CD14-positive monocyte (primary cell): Measurements from ENCODE around the gene PCNT. TPM values are rescaled to one million over a fixed set of nuclear protein-coding genes. Genes with fewer than 3 reads are reported as not detected.

ENCODE experiments used
- DNase-seq, 3 donors: peaks; one replicate each; pipeline ENCODE4 v3.0.0-alpha.2; 2011 to 2022
- H2AFZ ChIP-seq: 2 replicates; pipeline ENCODE4 v1.6.0; 2012; ENCODE audit warnings: mild to moderate bottlenecking, low read depth, low read length, inconsistent platforms; ENCODE audit not compliant: insufficient read depth, poor library complexity, severe bottlenecking
- H3K27ac ChIP-seq, 2 donors: 1 replicate in 1 of 2; 2 replicates in 1 of 2; pipeline ENCODE4 v1.5.1; 2012 to 2013; ENCODE audit warnings: low read length in 2 of 2, control low read depth in 1 of 2, inconsistent platforms in 1 of 2, low read depth in 1 of 2, mild to moderate bottlenecking in 1 of 2
- H3K27me3 ChIP-seq, 2 donors: one replicate each; pipeline versions ENCODE4 v1.6.0 to v1.6.1; 2011 to 2013; ENCODE audit warnings: low read length in 2 of 2; ENCODE audit not compliant: control insufficient read depth in 2 of 2, insufficient read depth in 2 of 2
- H3K36me3 ChIP-seq, 2 donors: replicated peaks in 1 of 2; 1 replicate in 1 of 2; 2 replicates in 1 of 2; pipeline versions ENCODE4 v1.5.1 to v1.6.1; 2012 to 2013; ENCODE audit warnings: low read length in 2 of 2, control low read depth in 1 of 2, inconsistent platforms in 1 of 2, mild to moderate bottlenecking in 1 of 2; ENCODE audit not compliant: insufficient read depth in 2 of 2, control insufficient read depth in 1 of 2
- H3K4me1 ChIP-seq, 2 donors: 1 replicate in 1 of 2; 2 replicates in 1 of 2; pipeline versions ENCODE4 v1.5.1 to v1.6.1; 2012 to 2013; ENCODE audit warnings: low read length in 2 of 2, control low read depth in 1 of 2, inconsistent platforms in 1 of 2, mild to moderate bottlenecking in 1 of 2, moderate library complexity in 1 of 2; ENCODE audit not compliant: insufficient read depth in 2 of 2, control insufficient read depth in 1 of 2
- H3K4me2 ChIP-seq: replicated peaks from 2 replicates; pipeline ENCODE3; 2012; ENCODE audit warnings: low read length, moderate library complexity, mild to moderate bottlenecking; ENCODE audit not compliant: poor library complexity, severe bottlenecking; ENCODE audit errors: extremely low read depth
- H3K4me3 ChIP-seq, 3 experiments: fragments of 200-600 bp in 1 of 3; sonication (generic) in 1 of 3; replicated peaks in 1 of 3; 1 replicate in 2 of 3; 2 replicates in 1 of 3; pipeline ENCODE4 v1.5.1; 2011 to 2013; ENCODE audit warnings: low read length in 3 of 3, mild to moderate bottlenecking in 3 of 3, control low read depth in 2 of 3, low read depth in 2 of 3, inconsistent platforms in 1 of 3, moderate library complexity in 1 of 3
- H3K79me2 ChIP-seq: 2 replicates; pipeline ENCODE4 v1.6.0; 2012; ENCODE audit warnings: mild to moderate bottlenecking, control low read depth, inconsistent platforms, low read length, moderate library complexity; ENCODE audit not compliant: insufficient read depth
- H3K9ac ChIP-seq: 2 replicates; pipeline ENCODE4 v1.6.0; 2017; ENCODE audit warnings: low read length, mild to moderate bottlenecking; ENCODE audit not compliant: insufficient read depth, poor library complexity, severe bottlenecking
- H3K9me3 ChIP-seq, 2 donors: replicated peaks in 1 of 2; 1 replicate in 1 of 2; 2 replicates in 1 of 2; pipeline versions ENCODE4 v1.5.1 to v1.6.1; 2012 to 2013; ENCODE audit warnings: low read length in 2 of 2, control low read depth in 1 of 2; ENCODE audit not compliant: control insufficient read depth in 1 of 2, insufficient read depth in 1 of 2
- H4K20me1 ChIP-seq: 2 replicates; pipeline ENCODE4 v1.6.0; 2012; ENCODE audit warnings: mild to moderate bottlenecking, low read length, control low read depth, moderate library complexity; ENCODE audit not compliant: insufficient read depth
- H3K27ac Mint-ChIP-seq, 7 donors: one replicate each; pipeline ENCODE4 v1.8.0; 2020; ENCODE audit warnings: mild to moderate bottlenecking in 7 of 7, mixed read lengths in 7 of 7, moderate library complexity in 6 of 7, inconsistent platforms in 2 of 7
- H3K27me3 Mint-ChIP-seq, 3 donors: one replicate each; pipeline ENCODE4 v1.8.0; 2021 to 2022; ENCODE audit warnings: low read depth in 3 of 3, mild to moderate bottlenecking in 3 of 3, mixed read lengths in 3 of 3, moderate library complexity in 3 of 3, inconsistent platforms in 1 of 3
- H3K36me3 Mint-ChIP-seq, 2 donors: one replicate each; pipeline ENCODE4 v1.8.0; 2020; ENCODE audit warnings: mixed read lengths in 2 of 2, inconsistent platforms in 1 of 2, mild to moderate bottlenecking in 1 of 2
- H3K4me1 Mint-ChIP-seq: one replicate; pipeline ENCODE4 v1.8.0; 2020; ENCODE audit warnings: mild to moderate bottlenecking, mixed read lengths
- H3K4me3 Mint-ChIP-seq, 2 donors: one replicate each; pipeline ENCODE4 v1.8.0; 2020; ENCODE audit warnings: mild to moderate bottlenecking in 2 of 2, mixed read lengths in 2 of 2, moderate library complexity in 1 of 2
- H3K9me3 Mint-ChIP-seq, 7 donors: one replicate each; pipeline ENCODE4 v1.8.0; 2020 to 2022; ENCODE audit warnings: mixed read lengths in 7 of 7, mild to moderate bottlenecking in 6 of 7, moderate library complexity in 6 of 7, inconsistent platforms in 2 of 7
- WGBS: methylation state at CpG from one replicate; pipeline ENCODE4 v1.1.5; 2013; ENCODE audit warnings: missing lambda C conversion rate; ENCODE audit not compliant: insufficient coverage; 5-methylcytosine and 5-hydroxymethylcytosine counted together
- intact Hi-C, 2 donors: fragments of 100-400 bp; cut with micrococcal nuclease; formaldehyde crosslinking; loops; one replicate each; pipeline versions ENCODE4 v1.15.0 to v1.15.1; 2023
- polyA plus RNA-seq, 3 donors: library from polyadenylated mRNA; depleted of rRNA in 1 of 3; unstranded in 2 of 3; stranded (reverse) in 1 of 3; fragments of 300-500 nt in 2 of 3; fragments of >200 nt in 1 of 3; fragmentation: Illumina TruSeq in 2 of 3; gene quantifications; 1 replicate in 2 of 3; 2 replicates in 1 of 3; pipeline ENCODE4 v1.2.3, GENCODE V29; 2012 to 2021
- TF ChIP-seq, protein P1 (sequence below): fragments of 200-600 bp; IDR thresholded peaks from one replicate; pipeline ENCODE4 v1.8.0; 2022; ENCODE audit warnings: antibody characterized with exemption, mild to moderate bottlenecking

The PCNT gene
- polyA plus RNA-seq, 3 donors, result 4.2 to 16.3 (median 5.1) TPM

DNA sequence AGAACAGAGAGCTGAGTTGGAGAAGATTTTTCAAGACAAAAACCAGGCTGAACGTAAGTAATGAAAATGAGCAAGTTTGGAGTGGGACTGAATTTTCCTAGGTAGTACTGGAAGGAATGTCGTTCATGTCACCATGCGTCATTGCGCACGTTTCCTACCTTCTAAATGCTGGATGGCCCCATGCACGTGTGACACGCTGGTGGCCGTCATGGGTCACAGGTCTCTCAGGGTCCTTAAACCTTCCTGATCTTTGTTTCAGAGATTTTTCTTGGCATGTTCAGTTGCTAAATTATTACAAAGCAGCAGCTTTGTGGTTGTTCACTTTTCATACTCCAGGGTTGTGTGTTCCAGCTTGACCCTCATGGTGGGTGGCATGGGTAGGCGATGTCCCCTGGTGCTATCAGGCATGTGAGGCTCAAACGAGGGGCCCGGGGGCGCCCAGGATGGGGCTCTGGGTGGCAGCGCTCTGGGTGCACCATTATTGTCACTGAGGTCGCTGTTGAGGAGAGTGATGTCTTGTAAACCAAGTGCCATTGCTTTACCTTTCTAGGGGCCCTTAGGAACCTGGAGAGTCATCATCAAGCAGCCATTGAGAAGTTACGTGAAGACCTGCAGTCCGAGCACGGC is 25.3 kb downstream of the PCNT start:
- H3K4me2 ChIP-seq, result no peak overlapping the region
- Mint-ChIP-seq H3K36me3 (peaks cover 83 to 95% of the 10 kb centered on the region in 2 donors), H3K4me1 (no peaks in the 10 kb centered on the region), H3K27ac (peak overlapping the region in 1 of 7 donors; percentile 1), H3K9me3 (no peaks in the 10 kb centered on the region), H3K27me3 (no peaks in the 10 kb centered on the region), H3K4me3 (no peak overlapping the region)
- H3K79me2 ChIP-seq, result peaks cover 12% of the 10 kb centered on the region
- TF ChIP-seq, protein P1, sequence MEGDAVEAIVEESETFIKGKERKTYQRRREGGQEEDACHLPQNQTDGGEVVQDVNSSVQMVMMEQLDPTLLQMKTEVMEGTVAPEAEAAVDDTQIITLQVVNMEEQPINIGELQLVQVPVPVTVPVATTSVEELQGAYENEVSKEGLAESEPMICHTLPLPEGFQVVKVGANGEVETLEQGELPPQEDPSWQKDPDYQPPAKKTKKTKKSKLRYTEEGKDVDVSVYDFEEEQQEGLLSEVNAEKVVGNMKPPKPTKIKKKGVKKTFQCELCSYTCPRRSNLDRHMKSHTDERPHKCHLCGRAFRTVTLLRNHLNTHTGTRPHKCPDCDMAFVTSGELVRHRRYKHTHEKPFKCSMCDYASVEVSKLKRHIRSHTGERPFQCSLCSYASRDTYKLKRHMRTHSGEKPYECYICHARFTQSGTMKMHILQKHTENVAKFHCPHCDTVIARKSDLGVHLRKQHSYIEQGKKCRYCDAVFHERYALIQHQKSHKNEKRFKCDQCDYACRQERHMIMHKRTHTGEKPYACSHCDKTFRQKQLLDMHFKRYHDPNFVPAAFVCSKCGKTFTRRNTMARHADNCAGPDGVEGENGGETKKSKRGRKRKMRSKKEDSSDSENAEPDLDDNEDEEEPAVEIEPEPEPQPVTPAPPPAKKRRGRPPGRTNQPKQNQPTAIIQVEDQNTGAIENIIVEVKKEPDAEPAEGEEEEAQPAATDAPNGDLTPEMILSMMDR, result no peak
- H3K36me3 ChIP-seq, result peaks cover 87 to 100% of the 10 kb centered on the region in 2 donors
- WGBS, result 96% methylated on average over 17 of the region's 17 CpGs
- intact Hi-C loops, result no loop called here
- H3K9me3 ChIP-seq, result no peaks in the 10 kb centered on the region
- no peak overlapping the region for H3K9ac ChIP-seq
- no peaks in the 10 kb centered on the region for H3K4me1 ChIP-seq
- no peak overlapping the region for H3K4me3 ChIP-seq
- DNase-seq, result no peak
- H3K27ac ChIP-seq, result no peak overlapping the region
- no peak overlapping the region for H2AFZ ChIP-seq
- H4K20me1 ChIP-seq, result no peaks in the 10 kb centered on the region
- no peaks in the 10 kb centered on the region for H3K27me3 ChIP-seq

GRCh38 chr21:46350571-46350970 is 26.6 kb downstream of the PCNT start:
- WGBS, result 94% methylated on average over 4 of the region's 8 CpGs
- H3K4me3 ChIP-seq, result no peak overlapping the region
- no peak overlapping the region for H3K9ac ChIP-seq
- Mint-ChIP-seq H3K9me3 (peaks cover 0 to 5% (median 0%) of the 10 kb centered on the region in 7 donors), H3K36me3 (peaks cover 92 to 100% of the 10 kb centered on the region in 2 donors), H3K27ac (no peak overlapping the region), H3K4me1 (no peaks in the 10 kb centered on the region), H3K4me3 (no peak overlapping the region), H3K27me3 (no peaks in the 10 kb centered on the region)
- no peak for DNase-seq
- H3K4me2 ChIP-seq, result no peak overlapping the region
- TF ChIP-seq, protein P1, result no peak
- intact Hi-C loops, result no loop called here
- H4K20me1 ChIP-seq, result no peaks in the 10 kb centered on the region
- H3K27ac ChIP-seq, result no peak overlapping the region
- peaks cover 98 to 100% of the 10 kb centered on the region in 2 donors for H3K36me3 ChIP-seq
- no peaks in the 10 kb centered on the region for H3K4me1 ChIP-seq
- no peak overlapping the region for H2AFZ ChIP-seq
- H3K79me2 ChIP-seq, result peaks cover 1% of the 10 kb centered on the region
- H3K9me3 ChIP-seq, result no peaks in the 10 kb centered on the region
- H3K27me3 ChIP-seq, result no peaks in the 10 kb centered on the region
